ENCODE measurements around the gene DIP2A.

DNA sequence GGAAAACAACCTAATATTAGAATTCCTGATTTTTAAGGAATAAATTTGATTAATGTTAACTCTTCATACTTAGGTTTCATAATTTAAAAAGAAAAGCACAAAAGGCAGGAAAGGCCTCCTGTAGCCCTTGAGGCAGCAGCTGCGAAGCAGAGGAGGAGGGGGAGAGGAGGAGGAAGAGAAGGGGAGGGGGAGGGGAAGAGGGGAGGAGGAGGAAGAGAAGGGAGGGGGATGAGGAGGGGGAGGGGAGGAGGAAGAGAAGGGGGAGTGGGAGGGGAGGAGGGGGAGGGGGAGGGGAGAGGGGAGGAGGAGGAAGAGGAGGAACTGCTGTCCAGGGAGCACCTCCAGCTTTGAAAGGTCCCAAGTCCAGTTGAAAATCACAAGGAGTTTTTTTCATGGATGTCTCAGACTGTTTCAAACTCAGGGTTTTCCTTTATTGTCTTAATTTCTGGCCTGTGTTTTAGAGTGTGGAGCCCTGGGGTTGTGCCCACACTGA lies 35.1 kb upstream of the DIP2A start:
- TF ChIP-seq, protein P1, sequence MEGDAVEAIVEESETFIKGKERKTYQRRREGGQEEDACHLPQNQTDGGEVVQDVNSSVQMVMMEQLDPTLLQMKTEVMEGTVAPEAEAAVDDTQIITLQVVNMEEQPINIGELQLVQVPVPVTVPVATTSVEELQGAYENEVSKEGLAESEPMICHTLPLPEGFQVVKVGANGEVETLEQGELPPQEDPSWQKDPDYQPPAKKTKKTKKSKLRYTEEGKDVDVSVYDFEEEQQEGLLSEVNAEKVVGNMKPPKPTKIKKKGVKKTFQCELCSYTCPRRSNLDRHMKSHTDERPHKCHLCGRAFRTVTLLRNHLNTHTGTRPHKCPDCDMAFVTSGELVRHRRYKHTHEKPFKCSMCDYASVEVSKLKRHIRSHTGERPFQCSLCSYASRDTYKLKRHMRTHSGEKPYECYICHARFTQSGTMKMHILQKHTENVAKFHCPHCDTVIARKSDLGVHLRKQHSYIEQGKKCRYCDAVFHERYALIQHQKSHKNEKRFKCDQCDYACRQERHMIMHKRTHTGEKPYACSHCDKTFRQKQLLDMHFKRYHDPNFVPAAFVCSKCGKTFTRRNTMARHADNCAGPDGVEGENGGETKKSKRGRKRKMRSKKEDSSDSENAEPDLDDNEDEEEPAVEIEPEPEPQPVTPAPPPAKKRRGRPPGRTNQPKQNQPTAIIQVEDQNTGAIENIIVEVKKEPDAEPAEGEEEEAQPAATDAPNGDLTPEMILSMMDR (IDR thresholded peaks at IDR 0.05), result no peak
- TF ChIP-seq POLR2A (IDR thresholded peaks at IDR 0.05), result no peak
